NCI-H1694 treated with DMSO at 0.1 percent for 48 hours (cell line): ENCODE results near the gene RRM2.
A peak's percentile ranks its signal among the peaks of the same experiment; 100 is the strongest.

ENCODE experiments used
- DNase-seq: peaks from one replicate; lab custom pipeline; 2025; lab: John Stamatoyannopoulos, UW

Gene RRM2

GRCh38 chr2:10158681-10159080 is 36.1 kb downstream of the RRM2 start:
- no peak for DNase-seq

DNA sequence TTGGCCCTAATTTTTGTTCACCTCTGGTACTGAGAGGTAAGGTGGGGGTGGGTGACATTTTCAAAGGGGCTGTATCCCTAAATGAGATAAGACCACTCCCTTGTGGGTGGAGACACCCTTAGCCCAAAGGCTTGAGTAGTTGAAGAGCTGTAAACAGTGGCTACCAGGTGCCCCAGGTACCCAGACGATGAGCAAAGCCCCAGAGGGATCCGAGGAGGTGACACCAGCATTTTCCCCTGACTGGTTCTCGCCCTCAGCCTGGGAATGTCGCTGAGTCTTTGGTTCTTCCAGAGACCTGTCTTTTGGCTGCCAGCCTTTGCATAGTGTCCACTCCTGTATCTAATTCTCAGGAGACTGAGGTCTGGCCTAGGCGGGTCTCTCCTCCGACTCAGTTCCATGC is 36.5 kb downstream of the RRM2 start:
- DNase-seq = no peak

DNA sequence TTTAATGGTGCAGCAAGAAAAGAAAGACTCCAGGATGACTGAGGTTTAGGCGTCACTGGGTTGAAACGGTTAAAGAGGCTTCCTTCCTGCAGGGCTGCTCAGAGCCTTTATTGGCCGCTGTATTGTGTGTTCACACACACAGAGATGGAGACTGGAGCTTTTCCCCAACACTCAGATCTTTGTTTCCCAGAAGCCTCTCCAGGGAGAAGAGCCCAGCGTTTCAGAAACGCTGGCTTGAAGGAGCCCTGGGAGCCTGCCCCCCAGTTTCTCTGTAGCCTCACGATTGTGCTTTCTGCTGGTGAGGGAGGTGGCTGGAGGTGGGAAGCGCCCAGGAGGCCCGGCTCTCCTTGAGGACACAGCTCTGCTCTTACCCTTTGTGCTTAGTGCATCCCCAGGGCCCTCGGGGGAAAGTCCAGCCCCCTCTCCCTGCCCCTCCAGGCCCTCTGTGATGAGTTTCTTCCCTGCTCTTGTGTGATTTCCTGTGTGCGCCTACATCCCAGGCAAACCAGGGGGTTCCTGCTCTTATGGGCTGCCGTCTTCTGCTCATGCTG is 37.1 kb downstream of the RRM2 start:
- no peak for DNase-seq

DNA sequence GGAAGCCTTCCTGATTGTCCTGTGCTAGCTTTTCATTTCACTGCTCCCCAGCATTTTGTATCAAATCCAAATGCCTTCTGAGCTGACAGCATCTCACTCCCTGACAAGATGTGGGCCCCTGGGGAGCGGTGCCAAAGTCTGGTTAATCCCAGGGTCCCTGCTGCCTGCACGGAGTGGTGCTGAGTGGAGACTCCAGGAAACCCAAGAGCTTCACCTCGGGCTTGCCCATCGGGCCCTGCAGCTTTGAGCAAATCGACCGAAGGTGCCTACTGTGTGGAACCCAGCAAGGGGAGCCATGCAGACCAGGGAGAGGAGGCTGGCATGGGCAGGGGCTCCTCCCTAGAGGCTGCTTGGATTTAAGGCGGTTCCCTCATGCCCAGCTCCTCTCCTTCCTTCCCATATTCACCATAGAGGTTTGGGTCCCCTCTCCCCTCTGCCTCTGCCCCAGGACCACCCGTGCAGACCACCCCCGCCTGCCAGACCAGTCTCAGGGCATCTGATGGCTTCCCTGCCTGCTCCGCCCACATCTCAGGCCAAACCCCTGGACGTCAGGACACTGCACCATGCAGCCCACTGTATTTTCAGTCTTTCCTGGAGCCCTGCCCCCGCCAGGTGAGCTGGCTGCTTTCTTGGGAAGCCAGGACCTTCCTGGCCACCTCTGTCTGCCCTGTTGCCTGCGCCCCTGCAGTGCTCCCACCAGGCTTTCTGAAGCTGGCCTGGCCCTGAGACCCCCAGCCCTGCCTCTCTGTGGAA is 37.8 kb downstream of the RRM2 start:
- no peak for DNase-seq

- peak; percentile 82 for DNase-seq
Observed at GRCh38 chr2:10161206-10161931, 38.8 kb downstream of the RRM2 start.

- peak; percentile 96 for DNase-seq
Observed at GRCh38 chr2:10161961-10162441, 39.5 kb downstream of the RRM2 start.

DNA sequence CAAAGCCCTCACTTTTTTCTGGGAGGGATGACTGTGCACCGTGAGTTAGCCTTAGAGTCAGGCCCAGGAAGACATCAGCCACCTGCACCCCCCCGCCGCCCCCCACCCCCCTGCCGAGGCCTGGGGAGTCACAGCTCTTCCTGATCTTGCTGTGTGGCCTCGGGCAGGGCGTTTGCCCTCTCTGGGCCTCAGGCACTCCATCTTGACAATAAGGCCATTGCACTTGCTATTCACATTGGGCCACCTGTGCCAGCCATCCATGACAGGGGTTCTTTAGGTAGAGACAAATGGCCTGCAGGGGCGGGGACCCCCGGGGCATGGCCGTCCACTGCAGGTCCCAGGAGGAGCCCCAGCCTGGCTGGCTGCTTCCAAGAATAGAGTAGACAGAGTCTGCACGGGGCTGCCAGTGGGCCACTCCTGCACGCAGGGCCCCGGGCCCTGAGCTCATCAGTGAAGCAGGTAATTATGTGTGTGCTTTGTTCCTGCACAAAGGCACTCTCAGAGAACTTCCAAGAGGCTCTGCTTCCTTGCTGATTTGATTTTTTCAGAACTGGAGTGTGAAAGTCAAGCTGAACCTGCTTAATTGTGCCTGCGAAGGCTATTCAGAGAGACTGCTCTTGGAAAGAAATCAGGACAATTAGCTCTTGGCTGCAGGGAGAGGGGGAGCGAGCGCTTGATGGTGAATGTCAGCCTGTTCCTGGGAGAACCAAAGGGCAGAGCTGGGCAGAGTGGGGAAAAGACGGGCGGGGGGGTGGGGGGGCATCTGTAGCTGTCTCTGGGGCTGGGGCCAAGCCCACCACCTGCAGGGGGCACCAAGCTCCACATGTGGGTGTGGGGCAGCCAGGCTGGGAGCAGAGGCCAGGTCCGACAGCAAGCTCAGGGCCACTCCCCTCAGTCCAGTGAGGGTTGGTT is 40.3 kb downstream of the RRM2 start:
- DNase-seq = peak; percentile 69

DNA sequence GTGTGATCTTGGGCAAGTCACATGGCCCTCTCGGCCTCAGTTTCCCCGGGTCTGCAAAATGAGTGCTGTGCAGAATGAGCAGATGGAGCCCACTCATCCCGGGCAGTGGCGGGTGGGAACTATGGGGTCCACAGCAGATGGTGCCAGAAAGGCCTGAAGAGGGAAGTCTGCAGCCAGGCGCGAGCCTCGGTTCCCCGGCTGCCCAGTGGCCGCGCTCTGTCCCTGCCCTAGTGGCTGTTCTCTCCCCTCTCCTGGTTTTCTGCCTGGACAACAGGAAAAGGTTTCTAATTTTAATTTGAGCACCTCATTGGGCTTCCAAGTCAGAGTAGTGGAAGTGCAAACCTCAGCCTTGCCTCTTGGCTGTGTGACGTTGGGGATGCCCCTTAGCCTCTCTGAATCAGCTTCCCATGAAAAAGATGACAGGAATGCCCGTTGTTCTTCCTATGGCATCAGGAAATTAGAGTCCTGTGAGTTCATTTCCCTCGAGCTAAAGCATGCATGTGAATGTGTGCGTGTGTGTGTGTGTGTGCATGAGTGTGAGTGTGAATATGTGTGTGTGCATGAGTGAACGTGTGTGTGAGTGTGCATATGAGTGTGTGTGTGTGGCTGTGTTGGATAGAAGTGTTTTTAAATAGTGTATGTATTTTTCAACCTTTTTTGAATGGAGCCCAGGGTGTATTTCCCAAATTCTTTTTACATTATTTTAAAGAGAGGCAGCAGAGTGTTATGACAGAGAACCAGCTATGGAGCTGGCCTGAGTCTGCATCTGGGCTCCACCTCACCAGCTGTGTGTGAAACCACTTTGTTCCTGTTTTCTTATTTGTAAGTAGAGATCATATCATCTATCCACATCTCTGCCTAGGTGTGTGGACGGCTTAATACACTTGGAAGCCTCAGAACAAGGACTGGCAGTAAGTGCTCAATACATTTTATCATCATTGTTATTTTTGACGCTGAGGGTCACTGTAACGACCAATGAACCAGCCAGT is 41.3 kb downstream of the RRM2 start:
- DNase-seq = peak; percentile 41

DNA sequence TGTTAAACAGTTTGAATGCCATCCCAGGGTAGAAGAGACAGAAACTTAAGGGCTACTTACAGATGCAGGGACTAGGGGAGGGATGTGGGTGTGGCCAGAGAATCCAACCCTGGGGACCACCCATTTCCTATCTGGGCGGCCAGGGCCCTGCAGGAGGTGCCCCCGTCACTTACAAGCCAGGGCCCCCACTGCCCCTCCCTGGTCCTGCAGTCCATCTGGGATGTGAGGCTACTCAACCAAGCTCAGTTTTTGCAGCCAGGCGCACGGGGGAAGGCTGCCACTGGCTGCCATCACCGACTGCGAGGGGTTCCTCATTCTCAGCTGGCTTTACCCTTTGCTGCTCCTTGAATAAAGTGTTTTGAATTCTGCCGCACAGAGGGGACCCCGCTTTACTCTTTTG is 42.1 kb downstream of the RRM2 start:
- DNase-seq = no peak

DNA sequence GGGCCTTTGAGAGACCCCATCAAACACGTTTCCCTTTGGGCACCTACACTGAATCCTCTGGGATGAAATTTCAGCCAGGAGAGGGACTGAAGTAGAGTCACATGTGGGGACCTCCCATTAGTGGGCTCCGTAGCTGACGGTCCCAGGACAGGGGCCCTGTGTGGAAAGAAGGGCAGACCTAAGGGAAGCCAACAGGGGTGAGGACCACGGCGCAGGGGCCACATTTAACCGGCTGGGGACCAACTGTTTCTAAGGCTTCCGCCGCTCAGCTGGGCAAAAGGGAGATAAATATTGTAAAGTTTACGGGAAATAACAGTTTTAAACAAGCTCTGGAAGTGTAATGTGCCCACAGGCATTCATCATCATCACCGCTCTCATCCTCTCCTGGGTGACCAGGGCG is 42.7 kb downstream of the RRM2 start:
- DNase-seq = no peak

DNA sequence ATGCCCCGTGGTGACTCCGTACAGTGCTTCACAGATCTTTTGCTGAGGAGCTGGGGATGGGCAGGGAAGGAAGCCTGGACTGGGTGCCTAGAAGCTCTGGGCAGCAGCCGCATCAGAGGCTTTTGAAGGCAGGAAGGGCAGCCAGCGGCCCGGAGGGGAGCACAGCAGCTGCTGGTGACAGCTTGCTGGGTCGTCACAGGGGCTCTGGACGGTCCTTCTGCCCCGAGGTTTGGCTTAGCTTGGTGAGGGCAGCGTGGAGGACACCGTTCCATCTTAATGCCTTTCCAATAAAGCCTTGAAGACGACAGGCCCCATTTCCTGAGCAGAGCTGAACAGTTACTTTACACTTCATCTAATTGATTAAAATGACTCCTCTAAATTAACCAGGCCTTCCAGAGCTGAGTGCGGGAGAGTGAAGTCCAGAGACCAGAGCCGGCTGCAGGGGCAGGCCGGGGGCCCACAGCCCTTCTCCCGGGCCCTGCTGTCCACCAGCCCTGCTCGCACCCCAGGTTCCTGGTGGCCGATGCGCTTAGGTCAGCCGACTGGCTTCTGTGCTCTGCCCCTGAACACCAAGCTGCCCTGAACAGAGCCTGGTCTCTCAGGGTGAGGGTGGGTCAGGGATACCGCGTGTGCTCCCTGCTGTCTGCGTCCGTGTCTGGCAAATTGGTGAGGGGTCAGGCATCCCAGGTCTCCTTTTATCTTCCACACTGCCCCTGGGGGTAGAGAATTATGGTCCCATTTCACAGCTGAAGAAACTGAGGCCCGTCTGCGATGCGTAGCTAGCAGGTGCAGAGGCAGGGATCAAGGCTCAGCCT is 43.5 kb downstream of the RRM2 start:
- DNase-seq = no peak

- peak; percentile 57 for DNase-seq
Observed at GRCh38 chr2:10166676-10167292, 44.2 kb downstream of the RRM2 start.

DNA sequence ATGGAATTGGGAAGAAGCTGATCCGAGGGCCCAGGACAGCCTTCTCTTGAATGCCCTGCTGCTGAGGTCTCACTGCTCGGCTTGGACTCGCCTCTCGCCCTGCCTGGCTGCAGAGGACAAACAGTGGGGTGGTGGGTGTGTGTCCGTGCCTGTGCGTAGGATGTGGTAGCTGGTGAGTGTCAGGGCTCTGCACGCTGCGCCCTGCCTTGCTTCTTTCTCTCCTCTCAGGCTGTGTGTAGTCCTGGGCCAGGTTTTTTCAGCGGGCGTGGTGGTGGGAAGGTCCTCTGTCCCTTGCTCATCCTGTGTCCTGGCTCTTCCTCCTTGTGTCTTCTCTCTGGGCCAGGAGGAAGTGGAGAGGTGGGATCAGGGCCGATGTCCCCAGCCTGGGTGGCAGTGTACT is 44.8 kb downstream of the RRM2 start:
- DNase-seq = no peak

- DNase-seq = no peak
Observed at GRCh38 chr2:10168221-10168620, 45.7 kb downstream of the RRM2 start.

DNA sequence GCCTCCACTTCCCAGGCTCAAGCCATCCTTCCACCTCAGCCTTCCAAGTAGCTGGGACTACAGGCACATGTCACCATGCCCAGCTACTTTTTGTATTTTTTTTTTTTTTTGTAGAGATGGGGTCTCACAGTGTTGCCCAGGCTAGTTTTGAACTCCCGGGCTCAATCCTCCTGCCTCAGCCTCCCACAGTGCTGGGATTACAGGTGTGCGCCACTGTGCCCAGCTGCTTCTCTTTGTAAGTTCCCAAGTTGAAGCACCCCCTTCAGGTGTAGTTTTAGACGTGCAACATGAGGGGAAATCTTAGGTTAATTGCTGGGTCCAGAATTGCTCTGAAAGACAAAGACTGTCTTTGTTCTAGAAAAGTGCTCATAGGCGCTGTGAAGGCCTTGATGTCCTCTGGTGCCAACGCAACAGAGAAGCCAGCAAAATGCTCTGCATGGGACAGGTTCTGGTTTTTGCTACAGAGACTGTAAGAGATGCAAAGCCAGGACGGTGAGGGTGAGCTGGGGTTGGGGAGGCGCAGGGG is 46.6 kb downstream of the RRM2 start:
- DNase-seq = no peak

DNA sequence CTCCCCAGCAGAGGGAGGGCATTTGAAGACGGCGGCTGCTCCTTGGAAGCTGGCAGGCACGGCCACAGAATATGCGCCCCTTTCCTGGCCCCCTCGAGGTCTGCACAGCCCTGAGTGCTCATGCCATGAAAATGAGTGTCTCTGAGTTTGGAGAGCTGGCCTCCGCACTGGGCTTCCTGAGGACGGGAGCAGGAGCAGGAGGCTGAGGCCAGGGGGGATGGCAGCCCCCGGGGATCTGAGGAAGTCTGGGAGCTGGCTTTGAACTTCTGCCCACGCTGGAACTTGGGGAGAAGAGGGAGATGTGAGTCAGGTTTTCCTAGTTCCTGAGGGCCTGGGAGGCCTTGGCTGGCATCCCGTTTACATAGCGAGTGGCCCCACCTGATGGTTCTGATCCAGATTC is 47.0 kb downstream of the RRM2 start:
- no peak for DNase-seq

DNA sequence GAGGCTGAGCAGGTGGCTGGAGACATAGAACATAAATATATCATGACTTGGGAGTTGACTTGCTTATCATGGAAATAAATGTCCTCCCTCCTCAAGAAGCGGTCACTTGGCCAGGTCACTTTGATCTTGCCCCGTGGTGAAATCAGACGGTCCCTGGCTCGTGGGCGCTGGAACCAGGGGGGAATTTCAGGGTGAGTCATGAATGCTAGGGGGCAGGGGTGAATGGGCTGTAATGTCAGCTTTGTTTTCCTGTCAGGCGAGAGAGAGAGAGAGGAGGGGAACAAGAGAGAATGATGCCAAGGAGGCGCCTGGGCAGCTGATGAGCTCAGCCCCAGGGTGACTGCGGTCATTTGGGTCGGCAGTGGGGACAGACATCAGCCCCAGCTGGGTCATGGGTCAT is 47.7 kb downstream of the RRM2 start:
- no peak for DNase-seq

DNA sequence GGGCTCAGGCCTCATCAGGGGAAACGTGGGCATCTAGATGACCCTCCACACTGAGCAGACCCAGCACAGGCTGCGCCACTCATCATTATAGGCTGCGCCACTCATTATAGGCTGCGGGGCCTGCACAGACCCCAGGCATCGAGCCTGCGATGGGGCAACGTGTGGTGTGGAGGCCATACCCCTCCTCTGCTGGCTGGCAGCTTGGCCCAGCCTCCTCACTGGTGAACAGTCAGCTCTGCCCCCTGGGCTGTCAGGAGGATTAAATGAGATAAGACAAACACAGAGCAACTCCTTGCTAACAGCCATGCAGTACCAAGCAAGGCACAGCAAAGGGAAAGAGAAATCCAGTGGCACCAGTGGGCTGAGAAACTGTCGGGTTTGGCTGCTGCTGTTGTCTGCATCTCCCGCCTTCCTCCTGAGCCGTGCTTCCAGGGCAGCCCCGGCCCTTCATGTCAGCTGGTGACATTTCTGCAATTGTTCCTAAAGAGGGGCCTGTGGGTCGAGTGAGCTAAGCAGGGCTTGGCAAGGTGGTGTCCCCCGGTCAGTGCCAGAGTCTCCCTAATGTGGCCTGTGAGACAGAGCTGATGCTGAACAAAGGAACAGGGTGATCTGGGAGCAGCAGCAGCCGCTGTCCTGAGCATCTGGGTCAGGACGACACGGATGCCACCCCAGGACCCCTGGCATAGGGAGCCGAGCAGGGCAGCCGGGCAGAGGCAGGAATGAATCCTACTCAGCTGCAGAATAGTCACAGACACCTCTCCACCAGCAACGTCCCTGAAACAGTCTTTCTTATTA is 48.7 kb downstream of the RRM2 start:
- no peak for DNase-seq
